ENCODE results near the gene CCHCR1.

CCHCR1 gene

DNA sequence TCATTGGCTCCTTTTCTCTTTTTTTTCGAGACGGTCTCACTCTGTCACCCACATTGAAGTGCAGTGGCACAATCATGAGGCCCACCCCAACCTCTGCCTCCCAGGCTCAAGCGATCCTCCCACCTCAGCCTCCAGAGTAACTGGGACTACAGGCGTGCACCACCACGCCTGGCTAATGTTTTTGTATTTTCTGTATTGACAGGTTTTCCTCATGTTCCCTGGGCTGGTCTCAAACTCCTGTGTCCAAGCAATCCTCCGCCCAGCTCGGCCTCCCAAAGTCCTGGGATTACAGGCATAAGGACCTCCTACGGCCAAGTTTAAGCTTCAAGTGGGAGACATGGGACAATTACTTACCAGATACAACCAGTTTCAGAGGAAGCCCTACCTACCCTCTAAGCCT, 22.3 kb upstream of the CCHCR1 start:
- DNase-seq (ENCODE audit: insufficient read length, low spot score), result no peak
- TF ChIP-seq POLR2A (IDR thresholded peaks at IDR 0.05; ENCODE audit: low read depth, low read length) (no peak), SPI1 (IDR thresholded peaks at IDR 0.05; ENCODE audit: low read depth, low read length) (no peak), POLR2AphosphoS5 (IDR thresholded peaks at IDR 0.05; ENCODE audit: low read depth, low read length) (no peak), TAF1 (IDR thresholded peaks at IDR 0.05; ENCODE audit: low read depth, low read length) (no peak), POU2F2 (IDR thresholded peaks at IDR 0.05; ENCODE audit: low read depth, low read length) (no peak), PAX5 (IDR thresholded peaks at IDR 0.05; ENCODE audit: insufficient read depth, low read length, severe bottlenecking) (no peak)
- no peak for FAIRE-seq

DNA sequence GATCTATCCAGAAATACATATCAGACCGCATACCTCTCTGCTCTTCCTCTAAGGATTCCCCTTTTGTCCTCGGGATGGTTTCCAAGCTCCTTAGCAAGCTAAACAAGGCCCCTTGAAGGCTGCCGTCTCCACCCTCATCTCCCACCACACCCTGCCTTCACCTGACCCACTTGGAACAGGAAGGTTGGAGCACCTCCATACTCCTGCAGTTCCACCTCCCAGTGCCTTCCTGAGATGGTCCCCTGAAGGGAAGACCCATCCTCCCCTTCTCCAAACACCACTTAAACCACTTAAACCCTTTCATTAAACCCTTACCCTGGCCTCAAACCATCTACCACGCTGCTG, 21.4 kb upstream of the CCHCR1 start:
- DNase-seq (ENCODE audit: insufficient read length, low spot score), result no peak
- FAIRE-seq, result peak; percentile 43
- TF ChIP-seq PAX5 (IDR thresholded peaks at IDR 0.05; ENCODE audit: insufficient read depth, low read length, severe bottlenecking), result no peak
- no peak for TF ChIP-seq SPI1 (IDR thresholded peaks at IDR 0.05; ENCODE audit: low read depth, low read length)
- no peak for TF ChIP-seq POLR2AphosphoS5 (IDR thresholded peaks at IDR 0.05; ENCODE audit: low read depth, low read length)
- TF ChIP-seq POLR2A (IDR thresholded peaks at IDR 0.05; ENCODE audit: low read depth, low read length), result no peak
- no peak for TF ChIP-seq TAF1 (IDR thresholded peaks at IDR 0.05; ENCODE audit: low read depth, low read length)
- no peak for TF ChIP-seq POU2F2 (IDR thresholded peaks at IDR 0.05; ENCODE audit: low read depth, low read length)

DNA sequence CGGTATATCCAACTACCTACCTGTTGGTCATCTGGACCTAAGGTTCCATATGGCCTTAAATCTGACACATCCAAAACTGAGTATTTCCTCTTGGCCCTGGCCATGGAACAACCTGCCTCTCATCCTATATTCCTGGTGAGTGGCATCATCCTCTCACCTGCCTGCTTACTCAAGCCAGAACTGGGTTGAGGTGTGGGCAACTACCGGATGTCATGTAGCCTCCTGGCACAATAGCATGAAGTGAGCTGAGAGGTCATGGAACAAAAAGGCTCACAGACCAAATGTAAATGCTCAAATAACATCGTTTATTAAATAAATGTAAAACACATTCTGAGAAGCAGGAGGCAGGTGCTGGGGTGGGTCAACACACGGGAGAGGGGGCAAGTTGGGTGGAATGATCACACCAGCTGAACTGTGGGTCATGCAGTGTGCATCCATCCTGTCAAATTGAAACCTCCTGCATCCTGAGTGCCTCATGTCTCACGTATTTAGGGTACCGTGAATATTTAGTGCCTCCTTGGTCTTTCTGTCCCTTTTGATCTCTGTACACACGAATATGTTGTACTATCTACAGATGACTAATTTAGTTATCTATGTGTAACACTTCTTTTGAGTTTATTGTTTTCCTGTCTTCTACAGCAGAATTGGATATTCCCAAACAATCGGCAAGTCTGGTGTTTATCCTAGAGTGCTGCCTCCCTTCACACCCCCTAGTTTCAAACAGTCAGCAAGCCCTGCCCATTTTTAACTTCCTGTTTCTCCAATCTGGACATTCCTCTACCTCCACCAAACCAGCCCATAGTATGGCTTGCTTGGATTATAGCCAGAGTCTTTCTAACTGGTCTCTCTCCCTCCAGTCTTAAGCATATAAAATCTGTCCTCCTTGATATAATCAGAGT, 20.8 kb upstream of the CCHCR1 start:
- TF ChIP-seq SPI1 (IDR thresholded peaks at IDR 0.05; ENCODE audit: low read depth, low read length), result no peak
- no peak for TF ChIP-seq TAF1 (IDR thresholded peaks at IDR 0.05; ENCODE audit: low read depth, low read length)
- no peak for TF ChIP-seq POLR2AphosphoS5 (IDR thresholded peaks at IDR 0.05; ENCODE audit: low read depth, low read length)
- TF ChIP-seq PAX5 (IDR thresholded peaks at IDR 0.05; ENCODE audit: insufficient read depth, low read length, severe bottlenecking), result no peak
- no peak for TF ChIP-seq POU2F2 (IDR thresholded peaks at IDR 0.05; ENCODE audit: low read depth, low read length)
- TF ChIP-seq POLR2A (IDR thresholded peaks at IDR 0.05; ENCODE audit: low read depth, low read length), result no peak
- DNase-seq (ENCODE audit: insufficient read length, low spot score), result no peak
- peak; percentile 64 for FAIRE-seq

DNA sequence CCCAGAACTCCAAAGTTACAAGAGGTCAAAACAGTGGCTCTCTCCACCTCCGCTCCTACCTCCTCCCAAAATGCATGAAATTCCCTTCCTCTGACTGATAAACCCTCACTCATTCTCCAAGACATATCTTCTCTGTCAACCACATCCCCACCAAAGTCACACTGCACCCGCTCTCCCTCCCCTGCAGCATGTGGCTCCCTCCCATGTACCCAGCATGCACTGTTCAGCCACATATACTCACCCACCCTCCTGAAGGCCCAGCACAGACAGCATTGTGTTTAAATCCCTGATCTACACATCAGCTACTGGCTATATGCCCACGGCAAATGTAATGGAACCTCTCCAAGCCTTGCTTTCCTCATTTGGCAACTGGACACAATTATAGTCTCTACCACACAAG, 18.4 kb upstream of the CCHCR1 start:
- no peak for FAIRE-seq
- DNase-seq (ENCODE audit: insufficient read length, low spot score), result no peak
- no peak for TF ChIP-seq POLR2A (IDR thresholded peaks at IDR 0.05; ENCODE audit: low read depth, low read length)
- TF ChIP-seq SPI1 (IDR thresholded peaks at IDR 0.05; ENCODE audit: low read depth, low read length), result no peak
- no peak for TF ChIP-seq POU2F2 (IDR thresholded peaks at IDR 0.05; ENCODE audit: low read depth, low read length)
- TF ChIP-seq PAX5 (IDR thresholded peaks at IDR 0.05; ENCODE audit: insufficient read depth, low read length, severe bottlenecking), result no peak
- TF ChIP-seq POLR2AphosphoS5 (IDR thresholded peaks at IDR 0.05; ENCODE audit: low read depth, low read length), result no peak
- TF ChIP-seq TAF1 (IDR thresholded peaks at IDR 0.05; ENCODE audit: low read depth, low read length), result no peak

DNA sequence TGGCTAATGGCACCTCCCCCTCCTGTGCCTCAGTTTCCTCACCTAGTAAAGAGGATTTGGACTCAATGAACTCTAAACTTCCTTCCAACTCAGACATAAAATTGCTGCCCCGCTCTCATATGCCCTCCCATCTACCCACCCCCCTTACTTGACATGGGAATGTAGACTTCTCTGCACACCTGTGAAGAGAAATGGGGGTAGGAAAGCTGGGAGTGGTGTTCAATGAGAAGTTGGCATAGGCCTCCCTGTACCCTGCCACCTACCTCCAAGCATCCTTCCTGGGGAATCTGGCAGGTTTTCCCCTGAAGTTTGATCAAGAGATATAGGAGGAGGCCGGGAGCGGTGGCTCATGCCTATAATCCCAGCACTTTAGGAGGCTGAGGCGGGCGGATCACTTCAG, 16.8 kb upstream of the CCHCR1 start:
- DNase-seq (ENCODE audit: insufficient read length, low spot score) (no peak), FAIRE-seq (no peak)
- TF ChIP-seq POU2F2 (IDR thresholded peaks at IDR 0.05; ENCODE audit: low read depth, low read length) (no peak), SPI1 (IDR thresholded peaks at IDR 0.05; ENCODE audit: low read depth, low read length) (no peak), POLR2A (IDR thresholded peaks at IDR 0.05; ENCODE audit: low read depth, low read length) (no peak), TAF1 (IDR thresholded peaks at IDR 0.05; ENCODE audit: low read depth, low read length) (no peak), PAX5 (IDR thresholded peaks at IDR 0.05; ENCODE audit: insufficient read depth, low read length, severe bottlenecking) (no peak)

DNA sequence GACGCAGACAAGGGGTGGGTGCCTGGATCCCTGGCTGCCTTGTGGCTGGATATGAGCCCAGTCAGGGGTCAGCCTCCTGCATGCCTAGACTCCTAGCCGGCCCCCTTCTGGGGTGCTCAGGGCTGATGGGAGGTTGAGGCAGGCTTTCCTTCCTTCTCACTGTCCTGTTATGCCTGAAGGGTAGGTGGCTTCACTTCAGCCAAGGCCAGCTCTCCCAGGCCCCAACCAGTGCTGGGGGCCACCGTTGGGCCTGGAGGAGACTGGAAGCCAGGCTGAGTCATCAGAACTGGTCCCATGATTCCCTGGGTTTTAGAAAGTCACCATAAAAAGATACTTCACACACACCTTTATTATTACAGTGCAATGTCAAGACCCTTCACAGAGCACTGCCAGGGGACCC, 15.8 kb upstream of the CCHCR1 start:
- TF ChIP-seq POLR2AphosphoS5 (IDR thresholded peaks at IDR 0.05; ENCODE audit: low read depth, low read length) (no peak), SPI1 (IDR thresholded peaks at IDR 0.05; ENCODE audit: low read depth, low read length) (no peak), POU2F2 (IDR thresholded peaks at IDR 0.05; ENCODE audit: low read depth, low read length) (no peak), PAX5 (IDR thresholded peaks at IDR 0.05; ENCODE audit: insufficient read depth, low read length, severe bottlenecking) (no peak)
- no peak for DNase-seq (ENCODE audit: insufficient read length, low spot score)
- FAIRE-seq, result no peak

DNA sequence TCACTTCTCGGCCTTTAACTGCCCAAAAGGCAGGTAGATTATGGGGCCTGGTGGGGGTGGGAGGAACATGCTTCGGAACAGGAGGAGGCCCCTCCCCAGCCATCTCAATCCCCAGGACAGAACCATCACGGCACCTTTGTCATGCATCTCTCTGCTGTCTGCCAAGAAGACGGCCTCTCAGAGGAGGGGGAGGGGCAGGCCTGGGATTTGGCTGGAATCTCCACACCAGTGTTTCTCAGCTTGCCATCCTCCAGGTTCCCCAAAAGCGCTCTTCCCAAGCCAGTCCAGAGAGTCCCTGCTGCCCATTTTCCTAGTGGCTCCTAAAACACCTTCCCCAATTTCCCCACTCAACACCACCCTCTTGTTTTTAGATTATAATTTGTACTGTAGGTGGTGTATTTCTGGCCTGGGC, 15.4 kb upstream of the CCHCR1 start:
- TF ChIP-seq POLR2AphosphoS5 (IDR thresholded peaks at IDR 0.05; ENCODE audit: low read depth, low read length), result no peak
- TF ChIP-seq POLR2A (IDR thresholded peaks at IDR 0.05; ENCODE audit: low read depth, low read length), result no peak
- no peak for TF ChIP-seq TAF1 (IDR thresholded peaks at IDR 0.05; ENCODE audit: low read depth, low read length)
- no peak for TF ChIP-seq POU2F2 (IDR thresholded peaks at IDR 0.05; ENCODE audit: low read depth, low read length)
- no peak for TF ChIP-seq SPI1 (IDR thresholded peaks at IDR 0.05; ENCODE audit: low read depth, low read length)
- TF ChIP-seq PAX5 (IDR thresholded peaks at IDR 0.05; ENCODE audit: insufficient read depth, low read length, severe bottlenecking), result no peak
- DNase-seq (ENCODE audit: insufficient read length, low spot score) (no peak), FAIRE-seq (no peak)

DNA sequence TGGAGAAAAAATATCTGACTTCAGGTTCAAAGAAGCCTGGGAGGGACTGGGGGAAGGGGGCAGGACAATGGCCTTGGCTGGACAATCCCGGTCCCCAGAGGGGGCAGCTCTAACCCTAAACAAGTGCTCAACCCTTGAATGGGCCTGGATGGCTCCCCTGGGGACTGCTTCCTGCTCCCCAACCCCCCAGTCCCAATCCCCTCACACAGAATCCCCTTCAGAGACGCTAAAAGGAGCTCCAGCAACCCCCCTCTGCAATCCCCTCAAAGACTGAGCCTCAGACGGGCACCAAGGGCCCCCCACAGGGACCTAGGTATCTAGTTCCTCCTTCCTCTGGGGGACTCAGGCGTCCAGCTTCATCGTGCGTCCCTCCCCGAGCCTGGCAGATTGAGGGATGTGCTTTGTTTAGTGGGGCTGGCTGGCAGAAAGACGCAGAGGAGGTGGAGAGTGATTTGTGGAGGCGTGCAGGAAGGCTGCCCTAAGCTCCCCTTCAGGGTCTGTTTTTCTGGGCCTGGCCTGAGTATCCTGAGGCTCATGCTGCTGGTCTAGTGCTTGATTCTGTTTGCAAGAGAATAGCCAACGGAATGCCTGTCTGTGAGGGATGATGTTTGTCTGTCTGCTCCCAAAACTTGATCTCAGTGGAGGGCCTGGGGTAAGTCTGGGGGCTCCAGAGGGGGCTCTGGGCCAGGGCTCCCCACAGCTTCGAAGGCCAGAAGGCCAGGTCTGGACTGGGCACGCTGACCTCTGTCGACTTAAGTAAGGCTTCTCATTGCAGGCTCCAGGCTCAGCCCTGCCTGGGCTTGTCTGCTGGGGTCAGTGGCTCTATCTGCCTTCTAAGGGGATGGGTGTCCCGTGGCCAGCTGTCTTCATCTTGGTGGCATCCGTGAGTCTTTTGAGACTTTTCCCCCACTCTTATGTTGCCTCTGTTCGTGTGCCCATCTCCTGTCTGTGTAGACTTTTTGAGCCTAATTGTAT, 14.6 kb upstream of the CCHCR1 start:
- no peak for DNase-seq (ENCODE audit: insufficient read length, low spot score)
- no peak for FAIRE-seq
- TF ChIP-seq POU2F2 (IDR thresholded peaks at IDR 0.05; ENCODE audit: low read depth, low read length) (no peak), POLR2A (IDR thresholded peaks at IDR 0.05; ENCODE audit: low read depth, low read length) (no peak), TAF1 (IDR thresholded peaks at IDR 0.05; ENCODE audit: low read depth, low read length) (no peak), SPI1 (IDR thresholded peaks at IDR 0.05; ENCODE audit: low read depth, low read length) (no peak), PAX5 (IDR thresholded peaks at IDR 0.05; ENCODE audit: insufficient read depth, low read length, severe bottlenecking) (no peak), POLR2AphosphoS5 (IDR thresholded peaks at IDR 0.05; ENCODE audit: low read depth, low read length) (no peak)
